RPMI8226 (cell line): ENCODE data around the gene FKBP1A.

Source experiments
- DNase-seq: peaks from one replicate; pipeline ENCODE4 v3.0.0-alpha.2; 2015

FKBP1A gene

GRCh38 chr20:1383623-1384404 lies 9.0 kb downstream of the FKBP1A start:
- DNase-seq, result no peak

- DNase-seq, result no peak
Observed at GRCh38 chr20:1382670-1383069, 10.2 kb downstream of the FKBP1A start.

GRCh38 chr20:1381753-1382591 lies 10.9 kb downstream of the FKBP1A start:
- DNase-seq, result no peak

GRCh38 chr20:1378735-1379125 lies 14.1 kb downstream of the FKBP1A start:
- no peak for DNase-seq

GRCh38 chr20:1377984-1378734 lies 14.7 kb downstream of the FKBP1A start:
- no peak for DNase-seq

GRCh38 chr20:1377341-1377871 lies 15.4 kb downstream of the FKBP1A start:
- no peak for DNase-seq

GRCh38 chr20:1376408-1377270 lies 16.2 kb downstream of the FKBP1A start:
- no peak for DNase-seq

- no peak for DNase-seq
Observed at GRCh38 chr20:1376007-1376406, 16.8 kb downstream of the FKBP1A start.

- DNase-seq, result no peak
Observed at GRCh38 chr20:1375515-1375914, 17.3 kb downstream of the FKBP1A start.

GRCh38 chr20:1374246-1374645 lies 18.6 kb downstream of the FKBP1A start:
- no peak for DNase-seq

- no peak for DNase-seq
Observed at GRCh38 chr20:1373614-1374013, 19.2 kb downstream of the FKBP1A start.

- DNase-seq, result no peak
Observed at GRCh38 chr20:1373036-1373435, 19.8 kb downstream of the FKBP1A start.

- no peak for DNase-seq
Observed at GRCh38 chr20:1371830-1372539, 20.9 kb downstream of the FKBP1A start.

- no peak for DNase-seq
Observed at GRCh38 chr20:1371202-1371782, 21.6 kb downstream of the FKBP1A start.

GRCh38 chr20:1370548-1371110 lies 22.2 kb downstream of the FKBP1A start:
- no peak for DNase-seq

GRCh38 chr20:1369970-1370369 lies 22.9 kb downstream of the FKBP1A start:
- no peak for DNase-seq

- DNase-seq, result no peak
Observed at GRCh38 chr20:1368448-1369199, 24.2 kb downstream of the FKBP1A start.

GRCh38 chr20:1367479-1367878 lies 25.4 kb downstream of the FKBP1A start:
- no peak for DNase-seq

- DNase-seq, result no peak
Observed at GRCh38 chr20:1364106-1364505, 28.7 kb downstream of the FKBP1A start.

GRCh38 chr20:1363522-1363921 lies 29.3 kb downstream of the FKBP1A start:
- DNase-seq, result no peak
